K562 (cell line): ENCODE results near the gene E2F3. TPM values are rescaled to one million over a fixed set of nuclear protein-coding genes. Genes with fewer than 3 reads are reported as not detected.

Experiments
- CHD1 ChIP-seq: fragments of 200-600 bp; sonication (generic); IDR thresholded peaks from one replicate; pipeline ENCODE4 v1.6.1; 2012; ENCODE audit warnings: mild to moderate bottlenecking, moderate library complexity, low read length, inconsistent platforms
- CTCFL ChIP-seq: IDR thresholded peaks from 2 replicates; pipeline ENCODE4 v1.6.1; 2011; ENCODE audit warnings: borderline replicate concordance, low read depth, mild to moderate bottlenecking, moderate library complexity, low read length; ENCODE audit not compliant: insufficient read depth, poor library complexity, severe bottlenecking
- CXXC5 ChIP-seq: fragments of 250-450 bp; sonication (Bioruptor Pico); IDR thresholded peaks from 2 replicates; pipeline ENCODE4 v1.8.0; 2022; ENCODE audit warnings: inconsistent platforms, mild to moderate bottlenecking, moderate library complexity
- DPF2 ChIP-seq: fragments of 450-650 bp; IDR thresholded peaks from 2 replicates; pipeline ENCODE4 v1.6.1; 2016
- EZH2 ChIP-seq: IDR thresholded peaks from 2 replicates; pipeline ENCODE4 v1.6.1; 2012; ENCODE audit warnings: low read depth, mild to moderate bottlenecking, inconsistent platforms, low read length, borderline replicate concordance
- GATA2 ChIP-seq: sonication (generic); formaldehyde crosslinking; IDR thresholded peaks from 2 replicates; pipeline ENCODE4 v1.4.0; 2020; ENCODE audit warnings: mild to moderate bottlenecking, missing genetic modification reagents
- MBD1 ChIP-seq: fragments of 250-450 bp; sonication (Bioruptor Pico); IDR thresholded peaks from 2 replicates; pipeline ENCODE4 v1.8.0; 2022; ENCODE audit warnings: inconsistent platforms
- MXD1 ChIP-seq: fragments of 250-450 bp; sonication (Bioruptor Pico); IDR thresholded peaks from 2 replicates; pipeline ENCODE4 v1.8.0; 2021; ENCODE audit warnings: borderline replicate concordance, mild to moderate bottlenecking, moderate library complexity; ENCODE audit not compliant: poor library complexity, severe bottlenecking
- NR1H2 ChIP-seq: sonication (generic); formaldehyde crosslinking; IDR thresholded peaks from 2 replicates; pipeline ENCODE4 v1.4.0; 2020; ENCODE audit warnings: mild to moderate bottlenecking, missing genetic modification reagents
- PPARD ChIP-seq: fragments of 250-450 bp; sonication (Bioruptor Pico); IDR thresholded peaks from 2 replicates; pipeline ENCODE4 v1.8.0; 2022; ENCODE audit warnings: inconsistent platforms, mild to moderate bottlenecking, moderate library complexity
- RB1 ChIP-seq: fragments of 450-650 bp; IDR thresholded peaks from 2 replicates; pipeline ENCODE4 v1.6.1; 2017; ENCODE audit warnings: low read depth, mild to moderate bottlenecking
- SNRNP70 ChIP-seq: fragments of 200-400 bp; formaldehyde crosslinking; optimal IDR thresholded peaks from 2 replicates; pipeline ENCODE3; 2017; ENCODE audit warnings: low read depth, low read length
- ZNF253 ChIP-seq: fragments of 250-450 bp; sonication (Bioruptor Pico); conservative IDR thresholded peaks from 2 replicates; pipeline ENCODE4 v1.6.1; 2021; ENCODE audit warnings: mild to moderate bottlenecking
- ZNF436 ChIP-seq: fragments of 250-450, 450-650 bp; sonication (Bioruptor Pico); formaldehyde crosslinking; IDR thresholded peaks from 2 replicates; pipeline ENCODE4 v1.7.0; 2020; ENCODE audit warnings: mild to moderate bottlenecking
- ZNF586 ChIP-seq: fragments of 450-650 bp; formaldehyde crosslinking; conservative IDR thresholded peaks from 2 replicates; pipeline ENCODE4 v1.4.0; 2020; ENCODE audit warnings: mild to moderate bottlenecking, moderate library complexity
- ZNF668 ChIP-seq: fragments of 250-450 bp; sonication (Bioruptor Pico); IDR thresholded peaks from 2 replicates; pipeline ENCODE4 v1.8.0; 2022; ENCODE audit warnings: mild to moderate bottlenecking, inconsistent platforms
- polyA plus RNA-seq, 8 experiments: library from polyadenylated mRNA; depleted of rRNA in 4 of 8; stranded (reverse) in 5 of 8; unstranded in 3 of 8; fragments of >200 nt; fragmentation: Nextera tagmentation in 2 of 8; fragmentation: Illumina TruSeq in 1 of 8; extraction: Ambion mirVana in 2 of 8; extraction: Trizol in 1 of 8; gene quantifications; 2 replicates each; pipeline versions ENCODE4 v1.2.1 to v1.2.3, GENCODE V29; 2011 to 2014; ENCODE audit warnings: inconsistent platforms in 1 of 8, missing spikeins in 1 of 8
- total RNA-seq, 7 experiments: library from RNA; depleted of rRNA in 6 of 7; stranded (reverse); fragments of >200 nt in 6 of 7; fragmentation: Illumina TruSeq in 2 of 7; extraction: Trizol in 2 of 7; gene quantifications; 2 replicates each; pipeline versions ENCODE4 v1.2.1 to v1.2.3, GENCODE V29; 2011 to 2021; ENCODE audit warnings: low replicate concordance in 1 of 7
- TF ChIP-seq, protein P1 (sequence below): sonication (generic); IDR thresholded peaks from 2 replicates; pipeline ENCODE4 v1.6.1; 2016
- TF ChIP-seq, protein P2 (sequence below): sonication (generic); formaldehyde crosslinking; IDR thresholded peaks from 2 replicates; pipeline ENCODE4 v1.8.0; 2022; ENCODE audit warnings: missing genetic modification reagents, mild to moderate bottlenecking, borderline replicate concordance
- TF ChIP-seq, protein P3 (sequence below): sonication (generic); formaldehyde crosslinking; IDR thresholded peaks from 2 replicates; pipeline ENCODE4 v1.8.1; 2023; ENCODE audit warnings: mild to moderate bottlenecking, missing genetic modification reagents

E2F3 gene
- total and polyA plus RNA-seq, 9 of the 15 experiments (the other 6 are each of a cell fraction or from before 2014, with no cell fraction given), result 11.1 to 44.7 (median 27.2) TPM

- TF ChIP-seq MBD1 (CRISPR knock-in tag), result no peak
- TF ChIP-seq ZNF668 (CRISPR knock-in tag), result no peak
- TF ChIP-seq CTCFL, result no peak
- TF ChIP-seq, protein P1, sequence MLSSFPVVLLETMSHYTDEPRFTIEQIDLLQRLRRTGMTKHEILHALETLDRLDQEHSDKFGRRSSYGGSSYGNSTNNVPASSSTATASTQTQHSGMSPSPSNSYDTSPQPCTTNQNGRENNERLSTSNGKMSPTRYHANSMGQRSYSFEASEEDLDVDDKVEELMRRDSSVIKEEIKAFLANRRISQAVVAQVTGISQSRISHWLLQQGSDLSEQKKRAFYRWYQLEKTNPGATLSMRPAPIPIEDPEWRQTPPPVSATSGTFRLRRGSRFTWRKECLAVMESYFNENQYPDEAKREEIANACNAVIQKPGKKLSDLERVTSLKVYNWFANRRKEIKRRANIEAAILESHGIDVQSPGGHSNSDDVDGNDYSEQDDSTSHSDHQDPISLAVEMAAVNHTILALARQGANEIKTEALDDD, result no peak; the same call in none of the 2 replicates
- TF ChIP-seq, protein P2, sequence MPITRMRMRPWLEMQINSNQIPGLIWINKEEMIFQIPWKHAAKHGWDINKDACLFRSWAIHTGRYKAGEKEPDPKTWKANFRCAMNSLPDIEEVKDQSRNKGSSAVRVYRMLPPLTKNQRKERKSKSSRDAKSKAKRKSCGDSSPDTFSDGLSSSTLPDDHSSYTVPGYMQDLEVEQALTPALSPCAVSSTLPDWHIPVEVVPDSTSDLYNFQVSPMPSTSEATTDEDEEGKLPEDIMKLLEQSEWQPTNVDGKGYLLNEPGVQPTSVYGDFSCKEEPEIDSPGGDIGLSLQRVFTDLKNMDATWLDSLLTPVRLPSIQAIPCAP (CRISPR knock-in tag), result no peak; the same call in 1 of the 2 replicates
- peak; percentile 100 for TF ChIP-seq RB1
- peak; percentile 43 for TF ChIP-seq CHD1
- TF ChIP-seq PPARD (CRISPR knock-in tag), result no peak
- TF ChIP-seq SNRNP70, result no peak
- TF ChIP-seq, protein P3, sequence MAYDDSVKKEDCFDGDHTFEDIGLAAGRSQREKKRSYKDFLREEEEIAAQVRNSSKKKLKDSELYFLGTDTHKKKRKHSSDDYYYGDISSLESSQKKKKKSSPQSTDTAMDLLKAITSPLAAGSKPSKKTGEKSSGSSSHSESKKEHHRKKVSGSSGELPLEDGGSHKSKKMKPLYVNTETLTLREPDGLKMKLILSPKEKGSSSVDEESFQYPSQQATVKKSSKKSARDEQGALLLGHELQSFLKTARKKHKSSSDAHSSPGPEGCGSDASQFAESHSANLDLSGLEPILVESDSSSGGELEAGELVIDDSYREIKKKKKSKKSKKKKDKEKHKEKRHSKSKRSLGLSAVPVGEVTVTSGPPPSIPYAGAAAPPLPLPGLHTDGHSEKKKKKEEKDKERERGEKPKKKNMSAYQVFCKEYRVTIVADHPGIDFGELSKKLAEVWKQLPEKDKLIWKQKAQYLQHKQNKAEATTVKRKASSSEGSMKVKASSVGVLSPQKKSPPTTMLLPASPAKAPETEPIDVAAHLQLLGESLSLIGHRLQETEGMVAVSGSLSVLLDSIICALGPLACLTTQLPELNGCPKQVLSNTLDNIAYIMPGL (CRISPR knock-in tag), result peak; percentile 76; the same call in 1 of the 2 replicates
- peak; percentile 51; the same call in 1 of the 2 replicates for TF ChIP-seq ZNF586 (CRISPR knock-in tag)
- no peak for TF ChIP-seq ZNF253
- TF ChIP-seq GATA2 (CRISPR knock-in tag), result no peak
- TF ChIP-seq ZNF436 (CRISPR knock-in tag), result no peak
- TF ChIP-seq CXXC5 (CRISPR knock-in tag), result peak; percentile 74
- TF ChIP-seq NR1H2 (CRISPR knock-in tag), result peak; percentile 92
- TF ChIP-seq MXD1 (CRISPR knock-in tag), result peak; percentile 91
- TF ChIP-seq EZH2, result no peak
- peak; percentile 49 for TF ChIP-seq DPF2
These were observed at the start of gene E2F3 (continued) for GRCh38 chr6:20401205-20402091.
